ENCODE measurements around the gene ZMIZ1.

- TF ChIP-seq POLR2A (IDR thresholded peaks at IDR 0.05) = no peak
- TF ChIP-seq, protein P1, sequence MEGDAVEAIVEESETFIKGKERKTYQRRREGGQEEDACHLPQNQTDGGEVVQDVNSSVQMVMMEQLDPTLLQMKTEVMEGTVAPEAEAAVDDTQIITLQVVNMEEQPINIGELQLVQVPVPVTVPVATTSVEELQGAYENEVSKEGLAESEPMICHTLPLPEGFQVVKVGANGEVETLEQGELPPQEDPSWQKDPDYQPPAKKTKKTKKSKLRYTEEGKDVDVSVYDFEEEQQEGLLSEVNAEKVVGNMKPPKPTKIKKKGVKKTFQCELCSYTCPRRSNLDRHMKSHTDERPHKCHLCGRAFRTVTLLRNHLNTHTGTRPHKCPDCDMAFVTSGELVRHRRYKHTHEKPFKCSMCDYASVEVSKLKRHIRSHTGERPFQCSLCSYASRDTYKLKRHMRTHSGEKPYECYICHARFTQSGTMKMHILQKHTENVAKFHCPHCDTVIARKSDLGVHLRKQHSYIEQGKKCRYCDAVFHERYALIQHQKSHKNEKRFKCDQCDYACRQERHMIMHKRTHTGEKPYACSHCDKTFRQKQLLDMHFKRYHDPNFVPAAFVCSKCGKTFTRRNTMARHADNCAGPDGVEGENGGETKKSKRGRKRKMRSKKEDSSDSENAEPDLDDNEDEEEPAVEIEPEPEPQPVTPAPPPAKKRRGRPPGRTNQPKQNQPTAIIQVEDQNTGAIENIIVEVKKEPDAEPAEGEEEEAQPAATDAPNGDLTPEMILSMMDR (IDR thresholded peaks at IDR 0.05) = no peak
Measured at GRCh38 chr10:79328147-79328701, 259.5 kb downstream of the ZMIZ1 start.

All from body of pancreas (tissue), 4 donors.